Sigmoid colon (tissue), 7 donors: ENCODE measurements around the gene NOP14. TPM values are rescaled to one million over a fixed set of nuclear protein-coding genes. Genes with fewer than 3 reads are reported as not detected.

Experiments used
- DNase-seq: peaks from one replicate; pipeline ENCODE4 v3.0.0-alpha.2; 2019
- H3K27ac ChIP-seq, 4 donors: fragments of 200-600 bp; sonication (generic); one replicate each; pipeline ENCODE4 v1.5.1; 2016 to 2019; ENCODE audit warnings: mild to moderate bottlenecking in 1 of 4
- H3K27me3 ChIP-seq, 3 donors: fragments of 200-600 bp; sonication (generic); one replicate each; pipeline ENCODE4 v1.5.1; 2019; ENCODE audit warnings: mild to moderate bottlenecking in 1 of 3
- H3K36me3 ChIP-seq, 4 donors: fragments of 200-600 bp; sonication (generic); one replicate each; pipeline ENCODE4 v1.5.1; 2016 to 2019
- H3K4me1 ChIP-seq, 4 donors: fragments of 200-600 bp; sonication (generic); one replicate each; pipeline ENCODE4 v1.5.1; 2017 to 2019
- H3K4me3 ChIP-seq, 4 donors: fragments of 200-600 bp; sonication (generic); one replicate each; pipeline ENCODE4 v1.5.1; 2017 to 2019; ENCODE audit warnings: mild to moderate bottlenecking in 2 of 4, moderate library complexity in 1 of 4
- H3K9me3 ChIP-seq, 4 donors: fragments of 200-600 bp in 3 of 4; sonication (generic) in 3 of 4; one replicate each; pipeline versions ENCODE4 v1.5.1 to v1.6.1; 2013 to 2019
- CTCF ChIP-seq, 4 experiments: fragments of 450-650 bp in 3 of 4; fragments of 200-600 bp in 1 of 4; IDR thresholded peaks; one replicate each; pipeline ENCODE4 v1.5.1; 2016 to 2019; ENCODE audit warnings: antibody characterized with exemption in 4 of 4, mild to moderate bottlenecking in 3 of 4, moderate library complexity in 2 of 4
- EP300 ChIP-seq, 4 donors: sonication (generic); formaldehyde crosslinking; IDR thresholded peaks; one replicate each; pipeline ENCODE4 v1.6.1; 2017; ENCODE audit warnings: antibody characterized with exemption in 4 of 4
- POLR2A ChIP-seq, 2 donors: fragments of 450-650 bp; IDR thresholded peaks; one replicate each; pipeline ENCODE4 v1.6.1; 2016; ENCODE audit warnings: antibody characterized with exemption in 2 of 2, mild to moderate bottlenecking in 2 of 2, moderate library complexity in 2 of 2
- POLR2AphosphoS5 ChIP-seq, 4 donors: sonication (generic); formaldehyde crosslinking; IDR thresholded peaks; one replicate each; pipeline ENCODE4 v1.6.1; 2017; ENCODE audit warnings: antibody characterized with exemption in 4 of 4
- WGBS, 2 donors: extraction: QIAGEN DNeasy Blood & Tissue Kit; methylation state at CpG; one replicate each; pipeline ENCODE4 v1.1.7; 2013; 5-methylcytosine and 5-hydroxymethylcytosine counted together
- intact Hi-C: fragments of 100-400 bp; cut with DNase I; formaldehyde crosslinking; loops from one replicate; pipeline ENCODE4 v1.15.1; 2023
- polyA plus RNA-seq, 3 donors: library from polyadenylated mRNA; stranded (reverse); fragments of 200-250 nt; gene quantifications; one replicate each; pipeline ENCODE4 v1.2.3, GENCODE V29; 2013
- total RNA-seq, 4 donors: library from RNA; depleted of rRNA; stranded (reverse); fragments of >200 nt; gene quantifications; one replicate each; pipeline ENCODE4 v1.1.0, GENCODE V29; 2016
- donor health status: healthy with polysubstance abuse.
- donor health status: Bipolar disorder and iron deficiency.
- donor health status: healthy.

NOP14 gene
- total and polyA plus RNA-seq, 7 donors, result 10.4 to 26.0 (median 13.9) TPM

- peaks cover 0 to 54% (median 44%) of the 10 kb centered on the region in 4 donors for H3K4me1 ChIP-seq
- H3K36me3 ChIP-seq, result peaks cover 0 to 40% (median 12%) of the 10 kb centered on the region in 4 donors
- intact Hi-C loops, result loop anchor here (2.0 kb wide), 2 partner anchors 89 to 169 kb away; no protein-coding TSS in a partner anchor
Measured at GRCh38 chr4:2933566-2934076, 29.6 kb downstream of the NOP14 start.

GRCh38 chr4:2932951-2933565 is 30.1 kb downstream of the NOP14 start:
- 71 to 81% methylated on average over 15 of the region's 15 CpGs for WGBS, 2 donors
- TF ChIP-seq EP300 (IDR thresholded peaks at IDR 0.05) (no peak), POLR2AphosphoS5 (IDR thresholded peaks at IDR 0.05) (no peak), POLR2A (IDR thresholded peaks at IDR 0.05) (no peak), CTCF (IDR thresholded peaks at IDR 0.05) (no peak)
- peak; percentile 73 for DNase-seq
- peaks cover 0 to 54% (median 44%) of the 10 kb centered on the region in 4 donors for H3K4me1 ChIP-seq
- H3K36me3 ChIP-seq, result peaks cover 0 to 40% (median 14%) of the 10 kb centered on the region in 4 donors
- intact Hi-C loops, result loop anchor here (2.0 kb wide), 1 partner anchor 88 kb away; no protein-coding TSS in a partner anchor
- peak overlapping the region; percentile 91 to 94 (median 92) for H3K27ac ChIP-seq
- H3K4me3 ChIP-seq, result peak overlapping the region in 2 of 4 donors; percentile 87 to 89
- no peaks in the 10 kb centered on the region for H3K27me3 ChIP-seq
- H3K9me3 ChIP-seq, result no peaks in the 10 kb centered on the region

More at GRCh38 chr4:2933566-2934076, 29.6 kb downstream of the NOP14 start:
- TF ChIP-seq POLR2A (IDR thresholded peaks at IDR 0.05) (no peak), EP300 (IDR thresholded peaks at IDR 0.05) (no peak), CTCF (IDR thresholded peaks at IDR 0.05) (peak in 1 of 4 experiments; percentile 6), POLR2AphosphoS5 (IDR thresholded peaks at IDR 0.05) (no peak)
- H3K9me3 ChIP-seq, result no peaks in the 10 kb centered on the region
- 23 to 34% methylated on average over 31 of the region's 31 CpGs for WGBS, 2 donors
- DNase-seq, result no peak
- H3K27ac ChIP-seq, result peak overlapping the region; percentile 91 to 94 (median 92)
- peak overlapping the region; percentile 85 to 97 (median 88) for H3K4me3 ChIP-seq
- H3K27me3 ChIP-seq, result no peaks in the 10 kb centered on the region

- Histone ChIP-seq H3K27me3 (no peaks in the 10 kb centered on the region), H3K27ac (peak overlapping the region; percentile 91 to 94 (median 92)), H3K4me3 (no peak overlapping the region), H3K9me3 (no peaks in the 10 kb centered on the region), H3K4me1 (peaks cover 0 to 53% (median 44%) of the 10 kb centered on the region in 4 donors), H3K36me3 (peaks cover under 1 to 40% (median 17%) of the 10 kb centered on the region in 4 donors)
- WGBS, 2 donors, result 74 to 80% methylated on average over 18 of the region's 18 CpGs
- DNase-seq, result no peak
- TF ChIP-seq POLR2A (IDR thresholded peaks at IDR 0.05) (no peak), EP300 (IDR thresholded peaks at IDR 0.05) (no peak), CTCF (IDR thresholded peaks at IDR 0.05) (no peak), POLR2AphosphoS5 (IDR thresholded peaks at IDR 0.05) (no peak)
- intact Hi-C loops, result loop anchor here (2.0 kb wide), 1 partner anchor 88 kb away; no protein-coding TSS in a partner anchor
Measured at GRCh38 chr4:2932321-2932950, 30.8 kb downstream of the NOP14 start.

- 59 to 79% methylated on average over 38 of the region's 38 CpGs for WGBS, 2 donors
- peak overlapping the region; percentile 91 to 94 (median 92) for H3K27ac ChIP-seq
- no peaks in the 10 kb centered on the region for H3K9me3 ChIP-seq
- H3K4me1 ChIP-seq, result peaks cover 0 to 50% (median 41%) of the 10 kb centered on the region in 4 donors
- peak; percentile 80 for DNase-seq
- intact Hi-C loops, result loop anchor here (2.0 kb wide), 1 partner anchor 87 kb away; no protein-coding TSS in a partner anchor
- TF ChIP-seq CTCF (IDR thresholded peaks at IDR 0.05) (no peak), POLR2AphosphoS5 (IDR thresholded peaks at IDR 0.05) (peak in 2 of 4 donors; percentile 15 to 41)
- no peak overlapping the region for H3K4me3 ChIP-seq
- H3K27me3 ChIP-seq, result no peaks in the 10 kb centered on the region
- peaks cover 7 to 44% (median 22%) of the 10 kb centered on the region in 4 donors for H3K36me3 ChIP-seq
Measured at GRCh38 chr4:2931512-2932301, 31.5 kb downstream of the NOP14 start.
